ENCODE results near the gene ZNF318. TPM values are rescaled to one million over a fixed set of nuclear protein-coding genes. Genes with fewer than 3 reads are reported as not detected.
A peak's percentile ranks its signal among the peaks of the same experiment; 100 is the strongest.

Gene ZNF318
- total RNA-seq, 1 donor from 2014 or later = 17.6 TPM

GRCh38 chr6:43368259-43369160 is 937 bp downstream of the ZNF318 start:
- Histone ChIP-seq H3K4me1 (peaks cover 11% of the 10 kb centered on the region), H3K4me2 (peak overlapping the region; percentile 93), H3K4me3 (peak overlapping the region; percentile 80), H3K27me3 (peaks cover 7% of the 10 kb centered on the region), H3K9me3 (ENCODE audit: low read depth) (no peaks in the 10 kb centered on the region), H3K79me2 (ENCODE audit: low read depth) (peaks cover 25% of the 10 kb centered on the region), H3K36me3 (no peaks in the 10 kb centered on the region), H3K27ac (peak overlapping the region; percentile 87), H3F3A (ENCODE audit: low read depth) (peaks cover 25% of the 10 kb centered on the region), H2AFZ (replicated peaks) (peak overlapping the region; percentile 0), H3K9ac (peak overlapping the region; percentile 2), H4K20me1 (ENCODE audit: low read depth) (peaks cover 7% of the 10 kb centered on the region)
- Mint-ChIP-seq H3K9me3 (no peaks in the 10 kb centered on the region), H3K4me3 (peak overlapping the region; percentile 95), H3K27me3 (ENCODE audit: insufficient read depth, low read depth) (peaks cover 5% of the 10 kb centered on the region), H3K27ac (no peak overlapping the region), H3K36me3 (peaks cover 6% of the 10 kb centered on the region), H3K4me1 (peaks cover 26% of the 10 kb centered on the region)
- TF ChIP-seq EZH2phosphoT487 (IDR thresholded peaks at IDR 0.05) = no peak
- no peak for TF ChIP-seq EZH2 (IDR thresholded peaks at IDR 0.05)
- no peak for TF ChIP-seq CTCF (IDR thresholded peaks at IDR 0.05)
- DNase-seq (ENCODE audit: low spot score) = peak; percentile 89

- H3K9ac ChIP-seq = no peak overlapping the region
- H3K9me3 Mint-ChIP-seq = no peaks in the 10 kb centered on the region
Measured at GRCh38 chr6:43367245-43367984, 2.0 kb downstream of the ZNF318 start.

GRCh38 chr6:43361269-43361668 is 8.2 kb downstream of the ZNF318 start:
- Histone ChIP-seq H3K9ac (no peak overlapping the region), H3K4me3 (no peak overlapping the region), H3K4me2 (no peak overlapping the region), H3K79me2 (ENCODE audit: low read depth) (peaks cover under 1% of the 10 kb centered on the region), H3K27me3 (no peaks in the 10 kb centered on the region), H3K4me1 (no peaks in the 10 kb centered on the region), H3F3A (ENCODE audit: low read depth) (no peaks in the 10 kb centered on the region), H3K36me3 (no peaks in the 10 kb centered on the region), H3K9me3 (ENCODE audit: low read depth) (no peaks in the 10 kb centered on the region), H3K27ac (no peak overlapping the region), H2AFZ (replicated peaks) (no peak overlapping the region), H4K20me1 (ENCODE audit: low read depth) (no peaks in the 10 kb centered on the region)
- no peaks in the 10 kb centered on the region for H3K9me3 Mint-ChIP-seq
- no peak for DNase-seq (ENCODE audit: low spot score)
- TF ChIP-seq CTCF (IDR thresholded peaks at IDR 0.05) (no peak), EZH2 (IDR thresholded peaks at IDR 0.05) (no peak), EZH2phosphoT487 (IDR thresholded peaks at IDR 0.05) (no peak)
- H3K27me3 Mint-ChIP-seq (ENCODE audit: insufficient read depth, low read depth) = no peaks in the 10 kb centered on the region
- no peak overlapping the region for H3K27ac Mint-ChIP-seq
- H3K4me1 Mint-ChIP-seq = peaks cover 3% of the 10 kb centered on the region
- H3K4me3 Mint-ChIP-seq = no peak overlapping the region
- H3K36me3 Mint-ChIP-seq = peaks cover 22% of the 10 kb centered on the region

More at GRCh38 chr6:43367245-43367984, 2.0 kb downstream of the ZNF318 start:
- no peaks in the 10 kb centered on the region for H3K9me3 ChIP-seq (ENCODE audit: low read depth)
- Mint-ChIP-seq H3K36me3 (peaks cover 6% of the 10 kb centered on the region), H3K4me3 (peak overlapping the region; percentile 95), H3K27ac (no peak overlapping the region), H3K4me1 (peaks cover 26% of the 10 kb centered on the region), H3K27me3 (ENCODE audit: insufficient read depth, low read depth) (no peaks in the 10 kb centered on the region)
- H2AFZ ChIP-seq (replicated peaks) = no peak overlapping the region
- no peak for DNase-seq (ENCODE audit: low spot score)
- H3K4me1 ChIP-seq = peaks cover 11% of the 10 kb centered on the region
- H3K27ac ChIP-seq = no peak overlapping the region
- H3F3A ChIP-seq (ENCODE audit: low read depth) = peaks cover 25% of the 10 kb centered on the region
- peaks cover 7% of the 10 kb centered on the region for H3K27me3 ChIP-seq
- H3K4me2 ChIP-seq = peak overlapping the region; percentile 93
- H3K79me2 ChIP-seq (ENCODE audit: low read depth) = peaks cover 25% of the 10 kb centered on the region
- H4K20me1 ChIP-seq (ENCODE audit: low read depth) = peaks cover 7% of the 10 kb centered on the region
- no peak overlapping the region for H3K4me3 ChIP-seq
- TF ChIP-seq EZH2phosphoT487 (IDR thresholded peaks at IDR 0.05) (no peak), CTCF (IDR thresholded peaks at IDR 0.05) (no peak), EZH2 (IDR thresholded peaks at IDR 0.05) (no peak)
- H3K36me3 ChIP-seq = no peaks in the 10 kb centered on the region

Measured in neural progenitor cell (in vitro differentiated cells).